ENCODE measurements around the gene TADA2A.

The TADA2A gene

GRCh38 chr17:37406635-37407461 is at the start of gene TADA2A, which contains the start of gene ACACA:
TADA2A (plus strand) TSS chr17:37406886; CDS start chr17:37411366, 4,480 bp downstream.
ACACA (minus strand) TSS chr17:37406836; CDS start chr17:37406299, 537 bp downstream.
- DNase-seq = peak; percentile 77 to 91 (median 89)

GRCh38 chr17:37358098-37358829 is 48.4 kb upstream of the TADA2A start:
- DNase-seq = peak; percentile 26 to 82 (median 72)

- peak; percentile 71 to 94 (median 93) for DNase-seq
Observed at GRCh38 chr17:37358830-37359681, 47.6 kb upstream of the TADA2A start.

- DNase-seq = no peak
Observed at GRCh38 chr17:37359682-37360188, 47.0 kb upstream of the TADA2A start.

GRCh38 chr17:37360632-37361031 is 46.1 kb upstream of the TADA2A start:
- no peak for DNase-seq

GRCh38 chr17:37361543-37361942 is 45.1 kb upstream of the TADA2A start:
- DNase-seq = no peak

GRCh38 chr17:37365589-37365988 is 41.1 kb upstream of the TADA2A start:
- no peak for DNase-seq

GRCh38 chr17:37368577-37368976 is 38.1 kb upstream of the TADA2A start:
- DNase-seq = no peak

- DNase-seq = peak; percentile 63 to 90 (median 78)
Observed at GRCh38 chr17:37373530-37374159, 33.0 kb upstream of the TADA2A start.

GRCh38 chr17:37375706-37376105 is 31.0 kb upstream of the TADA2A start, which contains the start of gene C17orf78:
C17orf78 (plus strand) TSS chr17:37375985; CDS start chr17:37376093, 108 bp downstream.
- DNase-seq = no peak

- DNase-seq = no peak
Observed at GRCh38 chr17:37382056-37382455, 24.6 kb upstream of the TADA2A start.

GRCh38 chr17:37384560-37385149 is 22.0 kb upstream of the TADA2A start:
- DNase-seq = no peak

GRCh38 chr17:37385474-37385990 is 21.2 kb upstream of the TADA2A start:
- DNase-seq = no peak

- DNase-seq = no peak
Observed at GRCh38 chr17:37386462-37386861, 20.2 kb upstream of the TADA2A start.

- DNase-seq = no peak
Observed at GRCh38 chr17:37388266-37388665, 18.4 kb upstream of the TADA2A start.

- no peak for DNase-seq
Observed at GRCh38 chr17:37389160-37389559, 17.5 kb upstream of the TADA2A start.

GRCh38 chr17:37391146-37391545 is 15.5 kb upstream of the TADA2A start:
- no peak for DNase-seq

GRCh38 chr17:37392024-37392590 is 14.6 kb upstream of the TADA2A start:
- DNase-seq = no peak

- no peak for DNase-seq
Observed at GRCh38 chr17:37393352-37393751, 13.3 kb upstream of the TADA2A start.

- DNase-seq = no peak
Observed at GRCh38 chr17:37399265-37399803, 7.4 kb upstream of the TADA2A start.

- DNase-seq = no peak
Observed at GRCh38 chr17:37400505-37400904, 6.2 kb upstream of the TADA2A start.
